HG02588 (cell line): ENCODE measurements around the gene DUSP16.
"Not testable (repeated sequence)": the region's sequence is repeated elsewhere in the genome, so short reads cannot be mapped to it uniquely, and the experiment has no call there.

Experiments
- ATAC-seq: cut with Tn5 transposase; IDR thresholded peaks from one replicate; pipeline ENCODE4 v1.9.1; 2021; ENCODE audit warnings: mild to moderate bottlenecking, moderate library complexity; ENCODE audit not compliant: unreplicated experiment

The DUSP16 gene

GRCh38 chr12:12585115-12585863 lies 22.6 kb upstream of the DUSP16 start:
- no peak for ATAC-seq

GRCh38 chr12:12583510-12584178 lies 21.0 kb upstream of the DUSP16 start:
- no peak for ATAC-seq

GRCh38 chr12:12582895-12583303 lies 20.2 kb upstream of the DUSP16 start:
- ATAC-seq: peak; percentile 88

GRCh38 chr12:12582193-12582881 lies 19.7 kb upstream of the DUSP16 start:
- ATAC-seq: no peak

GRCh38 chr12:12580716-12581115 lies 18.1 kb upstream of the DUSP16 start:
- not testable (repeated sequence) for ATAC-seq

- ATAC-seq: no peak
Observed at GRCh38 chr12:12577786-12578185, 15.1 kb upstream of the DUSP16 start.

- no peak for ATAC-seq
Observed at GRCh38 chr12:12572659-12573058, 10.0 kb upstream of the DUSP16 start.

GRCh38 chr12:12565971-12566370 lies 3.3 kb upstream of the DUSP16 start:
- ATAC-seq: not testable (repeated sequence)

GRCh38 chr12:12564911-12565310 lies 2.2 kb upstream of the DUSP16 start:
- no peak for ATAC-seq

- no peak for ATAC-seq
Observed at GRCh38 chr12:12563290-12563928, 746 bp upstream of the DUSP16 start.

GRCh38 chr12:12562016-12562483 lies 613 bp downstream of the DUSP16 start:
- ATAC-seq: no peak

- no peak for ATAC-seq
Observed at GRCh38 chr12:12561371-12562015, 1.2 kb downstream of the DUSP16 start.

- ATAC-seq: no peak
Observed at GRCh38 chr12:12560587-12561370, 1.9 kb downstream of the DUSP16 start.

- no peak for ATAC-seq
Observed at GRCh38 chr12:12559719-12560296, 2.9 kb downstream of the DUSP16 start.

- ATAC-seq: no peak
Observed at GRCh38 chr12:12558291-12558690, 4.4 kb downstream of the DUSP16 start.

GRCh38 chr12:12557733-12558132 lies 4.9 kb downstream of the DUSP16 start:
- ATAC-seq: no peak

GRCh38 chr12:12555656-12556055 lies 7.0 kb downstream of the DUSP16 start:
- no peak for ATAC-seq

- no peak for ATAC-seq
Observed at GRCh38 chr12:12553208-12553785, 9.4 kb downstream of the DUSP16 start.

- ATAC-seq: no peak
Observed at GRCh38 chr12:12551115-12551514, 11.5 kb downstream of the DUSP16 start.
